Measurements from ENCODE around the gene MAMDC2.

The MAMDC2 gene, protein sequence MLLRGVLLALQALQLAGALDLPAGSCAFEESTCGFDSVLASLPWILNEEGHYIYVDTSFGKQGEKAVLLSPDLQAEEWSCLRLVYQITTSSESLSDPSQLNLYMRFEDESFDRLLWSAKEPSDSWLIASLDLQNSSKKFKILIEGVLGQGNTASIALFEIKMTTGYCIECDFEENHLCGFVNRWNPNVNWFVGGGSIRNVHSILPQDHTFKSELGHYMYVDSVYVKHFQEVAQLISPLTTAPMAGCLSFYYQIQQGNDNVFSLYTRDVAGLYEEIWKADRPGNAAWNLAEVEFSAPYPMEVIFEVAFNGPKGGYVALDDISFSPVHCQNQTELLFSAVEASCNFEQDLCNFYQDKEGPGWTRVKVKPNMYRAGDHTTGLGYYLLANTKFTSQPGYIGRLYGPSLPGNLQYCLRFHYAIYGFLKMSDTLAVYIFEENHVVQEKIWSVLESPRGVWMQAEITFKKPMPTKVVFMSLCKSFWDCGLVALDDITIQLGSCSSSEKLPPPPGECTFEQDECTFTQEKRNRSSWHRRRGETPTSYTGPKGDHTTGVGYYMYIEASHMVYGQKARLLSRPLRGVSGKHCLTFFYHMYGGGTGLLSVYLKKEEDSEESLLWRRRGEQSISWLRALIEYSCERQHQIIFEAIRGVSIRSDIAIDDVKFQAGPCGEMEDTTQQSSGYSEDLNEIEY

DNA sequence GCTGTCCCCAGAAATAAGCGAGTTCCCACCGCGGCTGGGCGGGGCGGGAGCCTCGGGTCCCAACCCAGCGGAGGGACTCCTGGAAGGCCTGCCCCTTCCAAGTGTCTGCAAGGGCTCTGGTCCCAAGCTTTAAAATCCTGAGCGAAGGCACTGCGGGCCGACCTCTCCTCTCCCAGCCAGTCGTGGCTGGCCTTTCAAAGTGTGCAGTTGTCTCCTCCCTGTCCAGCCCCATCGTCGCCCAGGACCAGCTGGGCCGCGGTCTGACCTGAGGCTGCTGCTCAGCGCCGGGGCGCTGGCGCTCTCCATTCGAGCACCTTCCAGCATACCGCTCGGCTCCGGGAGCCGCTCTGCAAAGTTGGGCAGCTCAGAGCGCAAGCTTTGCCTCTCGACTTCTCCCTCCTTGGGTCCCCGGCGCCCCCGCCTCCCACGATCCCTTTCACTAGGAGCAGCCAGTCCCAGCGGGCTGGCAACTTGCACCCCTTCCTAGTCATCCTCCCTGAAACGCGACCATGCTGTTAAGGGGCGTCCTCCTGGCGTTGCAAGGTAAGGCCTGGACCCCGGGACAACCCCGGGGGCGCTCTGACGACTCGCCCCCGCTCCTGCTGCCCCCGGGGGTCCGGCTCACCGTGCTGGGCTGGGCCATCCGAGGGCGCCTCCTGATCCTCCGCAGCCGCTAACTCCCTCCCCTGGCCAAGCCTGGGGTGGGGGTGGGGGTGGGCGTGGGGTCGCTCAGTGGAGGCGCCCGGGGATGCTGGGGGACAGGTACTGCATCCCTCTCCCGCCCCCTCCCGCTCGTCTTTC, at the start of gene MAMDC2:
MAMDC2 (plus strand) TSS at position 160 of the 801 bp plus-strand sequence; CDS start at position 510, 350 bp downstream.
- DNase-seq (ENCODE audit: extremely low read depth in 1 of 2, low read depth in 1 of 2), result no peak

DNA sequence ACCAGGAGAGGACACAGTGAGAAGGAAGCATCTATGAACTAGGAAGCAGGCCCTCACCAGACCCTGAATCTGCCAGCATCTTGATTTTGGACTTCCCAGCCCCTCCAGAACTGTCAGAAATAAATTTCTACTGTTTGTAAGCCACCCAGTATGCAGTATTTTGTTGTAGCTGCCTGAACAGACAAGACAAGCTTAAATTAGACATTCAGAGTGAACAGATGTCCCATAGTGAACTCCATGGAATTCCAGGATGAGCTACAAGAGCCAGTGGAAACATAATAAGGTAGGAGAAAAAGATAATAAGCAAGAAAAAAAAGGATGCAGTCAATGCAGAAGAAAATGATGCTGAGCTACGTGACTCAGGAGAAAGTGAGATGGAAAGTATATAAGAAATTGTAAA, 47.8 kb upstream of the MAMDC2 start:
- DNase-seq (ENCODE audit: extremely low read depth in 1 of 2, low read depth in 1 of 2), result no peak

DNA sequence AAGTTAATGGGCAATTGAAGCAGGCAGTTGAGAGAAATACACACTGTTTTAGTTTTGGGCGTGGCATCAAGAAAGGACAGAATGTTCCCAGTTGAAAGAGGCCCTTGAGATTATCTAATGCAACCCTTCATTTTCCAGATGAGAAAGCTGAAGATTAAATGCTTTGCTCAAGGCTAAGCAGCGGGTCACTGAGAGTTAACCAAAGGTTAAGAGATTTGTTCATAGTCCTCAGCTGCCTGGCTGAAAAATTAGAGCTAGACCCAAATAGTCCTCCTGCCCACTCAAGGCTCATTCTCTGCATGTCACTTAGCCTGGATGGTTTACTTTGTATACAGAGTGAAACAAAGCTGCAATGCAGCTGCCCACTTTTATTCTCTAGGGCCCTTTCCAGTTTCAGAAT, 46.7 kb upstream of the MAMDC2 start:
- DNase-seq (ENCODE audit: extremely low read depth in 1 of 2, low read depth in 1 of 2), result no peak

GRCh38 chr9:69997524-69997923, 46.1 kb upstream of the MAMDC2 start:
- DNase-seq (ENCODE audit: extremely low read depth in 1 of 2, low read depth in 1 of 2), result no peak

GRCh38 chr9:69999315-69999714, 44.3 kb upstream of the MAMDC2 start:
- DNase-seq (ENCODE audit: extremely low read depth in 1 of 2, low read depth in 1 of 2), result no peak

- no peak for DNase-seq (ENCODE audit: extremely low read depth in 1 of 2, low read depth in 1 of 2)
Measured at GRCh38 chr9:70000469-70000868, 43.2 kb upstream of the MAMDC2 start.

DNA sequence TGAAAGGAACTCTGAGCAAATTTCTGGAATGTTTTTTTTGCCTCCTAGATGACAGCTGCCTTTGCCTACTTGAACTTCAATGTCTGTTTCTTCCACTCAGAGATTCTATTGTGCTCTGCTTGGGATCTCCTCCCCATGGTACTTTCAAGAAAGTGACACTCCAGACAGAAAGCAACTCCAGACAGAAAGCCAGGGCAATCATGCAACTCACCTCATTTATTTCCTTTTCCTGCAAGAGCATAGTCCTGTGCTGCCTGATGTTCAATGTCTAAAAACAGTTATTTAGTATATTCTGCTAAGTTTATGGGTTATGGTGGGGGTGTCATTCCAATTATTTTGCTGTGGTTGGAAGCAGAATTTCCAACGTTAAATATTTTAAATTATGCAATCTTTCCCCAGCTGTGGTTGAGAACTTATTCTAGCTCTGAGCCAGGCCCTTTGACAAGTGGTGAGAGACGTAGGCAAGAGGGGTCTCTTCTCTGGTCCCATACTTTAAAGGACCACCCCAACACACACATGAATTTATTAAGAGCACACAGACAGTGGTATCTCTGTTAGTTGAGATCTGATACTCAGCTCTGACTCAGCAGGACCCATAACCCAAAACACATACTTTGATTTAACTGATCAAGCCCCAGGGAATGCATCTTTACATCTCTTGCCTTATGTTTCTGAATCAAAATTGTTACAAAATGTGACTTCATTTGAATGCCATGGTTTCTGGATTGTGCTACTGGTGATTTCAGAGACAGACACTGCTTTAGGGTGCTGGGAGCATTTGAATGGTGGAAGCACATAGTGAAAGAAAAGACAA, 39.5 kb upstream of the MAMDC2 start:
- no peak for DNase-seq (ENCODE audit: extremely low read depth in 1 of 2, low read depth in 1 of 2)

DNA sequence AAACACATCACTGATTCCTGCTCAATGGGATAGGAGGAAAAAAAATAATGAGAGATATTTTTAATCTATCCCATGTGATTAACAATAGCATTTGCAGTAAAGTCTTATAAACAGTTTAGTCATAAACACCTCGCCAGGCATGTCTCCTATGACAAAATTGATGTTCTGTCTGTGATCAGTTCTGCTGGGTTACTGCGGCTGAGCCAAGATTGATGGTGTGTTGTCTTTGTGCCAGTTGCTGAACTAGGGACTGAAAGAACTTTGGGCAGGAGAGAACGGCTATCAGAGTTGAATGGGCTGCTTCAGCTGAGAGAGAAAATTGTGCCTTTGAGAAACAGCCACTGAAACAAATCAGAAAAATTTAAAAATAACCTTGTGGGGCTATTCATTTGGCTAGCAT, 37.3 kb upstream of the MAMDC2 start:
- no peak for DNase-seq (ENCODE audit: extremely low read depth in 1 of 2, low read depth in 1 of 2)

DNA sequence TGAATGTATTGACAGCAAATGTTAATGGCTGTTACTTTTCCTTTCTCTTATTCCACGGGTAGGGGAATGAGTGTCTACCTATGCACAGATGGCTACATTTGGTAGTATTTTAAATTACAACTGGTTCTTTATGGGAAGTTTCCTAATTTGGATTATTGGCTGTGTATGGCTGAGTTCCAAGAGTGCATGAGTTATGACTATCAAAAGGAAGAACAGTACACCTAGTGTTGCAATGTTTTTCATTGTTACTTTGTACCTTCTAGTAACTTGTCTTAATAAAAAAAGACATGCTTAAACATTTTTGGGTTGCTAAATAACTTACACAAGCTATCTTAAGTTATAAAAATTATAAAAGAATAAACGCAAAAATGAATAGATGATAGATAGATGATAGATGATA, 35.8 kb upstream of the MAMDC2 start:
- no peak for DNase-seq (ENCODE audit: extremely low read depth in 1 of 2, low read depth in 1 of 2)

DNA sequence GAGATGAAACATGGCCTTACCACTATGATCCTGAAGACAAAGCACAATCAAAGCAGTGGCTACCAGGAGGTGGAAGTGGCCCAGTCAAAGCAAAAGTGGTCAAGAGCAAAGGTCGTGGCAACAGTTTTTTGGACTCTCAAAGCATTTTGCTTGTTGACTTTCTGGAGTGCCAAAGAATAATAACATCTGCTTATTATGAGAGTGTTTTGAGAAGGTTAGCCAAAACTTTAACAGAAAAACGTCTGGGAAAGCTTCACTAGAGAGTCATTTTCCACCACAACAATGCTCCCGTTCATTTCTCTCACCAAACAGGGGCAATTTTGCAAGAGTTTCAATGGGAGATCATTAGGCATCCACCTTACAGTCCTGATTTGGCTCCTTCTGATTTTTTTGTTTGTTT, 33.6 kb upstream of the MAMDC2 start:
- DNase-seq (ENCODE audit: extremely low read depth in 1 of 2, low read depth in 1 of 2), result no peak

GRCh38 chr9:70011366-70011765, 32.3 kb upstream of the MAMDC2 start:
- DNase-seq (ENCODE audit: extremely low read depth in 1 of 2, low read depth in 1 of 2), result no peak

GRCh38 chr9:70012569-70012968, 31.1 kb upstream of the MAMDC2 start:
- DNase-seq (ENCODE audit: extremely low read depth in 1 of 2, low read depth in 1 of 2), result no peak

- no peak for DNase-seq (ENCODE audit: extremely low read depth in 1 of 2, low read depth in 1 of 2)
Measured at GRCh38 chr9:70013598-70014196, 30.0 kb upstream of the MAMDC2 start.

GRCh38 chr9:70015099-70015498, 28.5 kb upstream of the MAMDC2 start:
- no peak for DNase-seq (ENCODE audit: extremely low read depth in 1 of 2, low read depth in 1 of 2)

DNA sequence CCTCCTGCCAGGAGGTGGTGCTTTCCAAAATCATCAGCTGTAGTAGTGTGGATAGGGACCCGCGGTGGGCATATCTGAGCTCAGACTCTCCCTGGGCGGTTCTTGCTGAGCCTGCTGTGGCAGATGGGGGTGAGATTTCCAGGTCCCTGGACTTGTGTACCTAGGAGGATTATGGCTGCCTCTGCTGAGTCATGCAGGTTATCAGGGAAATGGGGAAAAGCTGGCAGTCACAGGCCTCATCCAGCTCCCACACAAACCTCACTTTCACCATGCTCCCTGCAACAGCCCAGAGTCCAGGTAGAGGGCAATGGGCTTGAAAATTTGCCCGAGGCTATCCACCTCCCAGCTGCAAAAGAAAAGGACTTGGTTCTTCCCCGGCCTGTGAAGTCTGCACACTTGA, 23.4 kb upstream of the MAMDC2 start:
- no peak for DNase-seq (ENCODE audit: extremely low read depth in 1 of 2, low read depth in 1 of 2)

DNA sequence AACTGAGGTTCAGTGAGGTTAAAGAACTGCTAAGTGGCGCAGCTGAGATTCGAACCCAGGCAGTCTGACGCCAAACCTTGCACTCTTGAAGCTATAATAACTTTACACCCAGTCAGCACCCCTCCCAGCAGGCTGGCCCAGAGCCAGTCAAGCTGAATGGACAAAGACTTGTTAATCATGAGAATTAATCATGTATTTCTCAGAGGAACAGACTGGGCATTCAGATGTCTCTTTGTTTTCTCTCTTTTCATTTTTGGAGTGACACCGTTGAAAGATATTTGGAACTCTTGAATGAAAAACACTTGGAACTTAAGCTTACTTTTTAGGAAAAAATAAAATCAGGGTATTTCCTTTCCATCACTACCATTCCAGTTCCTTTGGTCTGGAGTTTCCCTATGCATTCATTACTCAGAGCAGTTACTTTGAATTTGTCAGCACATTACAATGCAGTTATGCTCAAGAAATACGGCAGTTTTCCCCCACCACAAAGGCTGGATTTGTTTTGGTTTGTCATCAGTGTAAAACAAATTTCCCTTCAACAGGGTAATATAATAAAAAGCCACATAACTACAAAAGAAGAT, 22.6 kb upstream of the MAMDC2 start:
- no peak for DNase-seq (ENCODE audit: extremely low read depth in 1 of 2, low read depth in 1 of 2)

DNA sequence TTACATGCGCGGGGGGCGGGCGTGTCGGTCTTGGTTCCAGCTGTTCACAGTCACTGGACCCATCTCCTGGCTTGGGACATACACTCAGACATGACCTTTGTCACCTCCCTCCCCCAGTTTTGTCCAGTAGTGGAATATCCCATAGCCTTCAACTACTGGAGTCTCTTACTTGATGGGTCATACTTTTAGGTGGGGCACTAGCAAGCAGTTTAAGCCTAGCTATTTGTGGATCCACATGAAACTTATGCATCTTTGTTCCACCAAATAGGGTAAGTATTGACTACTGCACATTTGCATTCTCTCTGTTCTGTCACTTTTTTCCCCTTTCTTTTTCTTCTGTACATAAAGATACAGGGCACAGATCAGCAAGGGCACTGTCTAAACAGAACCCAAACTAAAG, 15.4 kb upstream of the MAMDC2 start:
- DNase-seq (ENCODE audit: extremely low read depth in 1 of 2, low read depth in 1 of 2), result no peak

DNA sequence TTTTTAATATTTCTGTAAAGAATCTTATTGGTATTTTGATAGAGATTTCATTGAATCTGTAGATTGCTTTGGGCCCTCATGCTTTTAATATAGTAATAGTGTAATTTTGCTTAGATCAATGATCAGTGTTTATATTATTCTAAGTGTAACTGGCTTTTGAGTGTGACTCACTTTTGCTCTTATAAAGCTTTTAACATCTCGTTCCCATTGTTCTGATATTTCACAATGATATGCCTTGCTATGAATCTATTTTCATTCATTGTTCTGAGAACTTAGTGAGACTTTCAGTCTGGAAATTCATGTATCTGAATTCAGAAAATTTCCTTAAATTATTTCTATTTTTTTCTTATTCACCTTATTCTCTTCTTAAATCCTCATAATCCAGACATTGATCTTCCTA, 13.5 kb upstream of the MAMDC2 start:
- no peak for DNase-seq (ENCODE audit: extremely low read depth in 1 of 2, low read depth in 1 of 2)

DNA sequence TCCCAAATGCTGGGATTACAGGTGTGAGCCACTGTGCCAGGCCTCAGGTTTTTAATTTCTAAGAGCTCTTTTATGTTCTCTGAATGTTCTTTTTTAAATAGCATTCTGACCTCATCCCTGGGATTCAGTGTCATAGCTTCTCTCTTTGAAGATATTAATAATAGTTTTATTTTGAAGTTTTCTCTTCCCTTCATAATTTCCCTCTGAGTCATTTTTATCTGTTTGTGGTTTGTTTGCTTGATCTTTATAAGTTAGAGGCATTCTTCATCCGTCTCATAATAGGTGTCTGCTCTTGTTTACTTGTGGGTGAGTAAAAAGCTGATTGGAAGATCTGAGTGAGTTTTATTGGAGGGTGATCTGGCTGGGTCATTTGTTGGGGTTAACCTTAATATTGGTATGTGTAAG, 12.5 kb upstream of the MAMDC2 start:
- DNase-seq (ENCODE audit: extremely low read depth in 1 of 2, low read depth in 1 of 2), result no peak

- DNase-seq (ENCODE audit: extremely low read depth in 1 of 2, low read depth in 1 of 2), result no peak
Measured at GRCh38 chr9:70034271-70034711, 9.4 kb upstream of the MAMDC2 start.

Measured in stimulated activated CD8-positive, alpha-beta memory T cell treated with anti-CD3 and anti-CD28 coated beads, Interleukin-7, amount 100 ng/mL, for 48 hours (primary cell).